Measurements from ENCODE around the gene POLR1D. TPM values are rescaled to one million over a fixed set of nuclear protein-coding genes. Genes with fewer than 3 reads are reported as not detected.
A peak's percentile ranks its signal among the peaks of the same experiment; 100 is the strongest.

Gene POLR1D
- polyA plus RNA-seq, 1 donor (not counting 4 experiments of a cell fraction or from before 2014, with no cell fraction given), result 235 TPM

DNA sequence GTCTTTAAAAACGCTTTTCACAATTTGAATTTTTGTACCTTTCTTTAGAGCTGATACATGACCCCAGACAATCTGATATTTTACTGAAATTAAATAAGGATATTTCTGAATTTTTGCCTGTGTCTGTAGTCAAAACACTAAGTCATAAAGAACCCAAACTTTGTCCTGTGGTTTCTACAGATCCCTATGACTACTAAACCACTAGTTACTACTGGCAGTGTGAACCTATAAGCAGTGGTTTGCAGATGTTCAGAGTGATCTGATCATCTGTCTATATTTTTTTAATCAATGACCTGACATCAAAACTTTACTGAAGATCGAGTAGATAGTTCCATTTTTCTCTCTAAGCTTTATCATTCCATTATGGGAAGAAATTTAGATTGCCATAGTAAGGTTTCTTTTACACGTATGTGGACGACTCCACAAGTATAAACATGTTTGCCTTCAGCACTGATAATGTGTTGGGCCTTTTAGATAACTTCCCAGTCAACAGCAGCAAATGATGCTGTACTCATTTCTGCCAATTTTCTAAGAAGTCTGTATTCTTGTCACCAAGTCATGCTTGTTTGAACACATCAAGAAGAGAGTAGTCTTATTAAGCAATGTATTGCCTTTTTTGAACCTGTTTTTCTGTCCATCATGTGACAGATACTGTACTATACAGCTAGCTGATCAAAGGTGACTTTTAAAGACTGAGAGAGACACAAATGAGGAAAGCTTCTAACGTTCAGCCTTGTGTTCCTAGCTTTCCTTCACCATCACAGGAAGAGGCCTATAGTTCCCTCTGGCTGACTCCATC lies 21.8 kb downstream of the POLR1D start:
- no peak overlapping the region for H2AFZ ChIP-seq (ENCODE audit: control insufficient read depth, low read length)
- DNase-seq (ENCODE audit: low read depth, low spot score) (no peak), FAIRE-seq (peak; percentile 74)
- no peaks in the 10 kb centered on the region for H4K20me1 ChIP-seq (ENCODE audit: control insufficient read depth, extremely low read depth, insufficient read depth, low read length)
- peaks cover 0 to 2% of the 10 kb centered on the region in 2 experiments for H3K36me3 ChIP-seq (ENCODE audit: control insufficient read depth in 2 of 2, extremely low read depth in 1 of 2, insufficient read depth in 2 of 2, low read length in 2 of 2)
- peaks cover 31% of the 10 kb centered on the region for H3K79me2 ChIP-seq (ENCODE audit: control insufficient read depth, insufficient read depth, low read length)
- peak overlapping the region; percentile 67 for H3K4me2 ChIP-seq (ENCODE audit: control insufficient read depth, extremely low read depth, insufficient read depth, low read depth, low read length)
- H3K9ac ChIP-seq (ENCODE audit: control insufficient read depth, extremely low read depth, insufficient read depth, low read length), result peak overlapping the region; percentile 29
- H3K4me1 ChIP-seq (ENCODE audit: control insufficient read depth, extremely low read depth, insufficient read depth, low read length), result peaks cover 44% of the 10 kb centered on the region
- TF ChIP-seq, protein P1, sequence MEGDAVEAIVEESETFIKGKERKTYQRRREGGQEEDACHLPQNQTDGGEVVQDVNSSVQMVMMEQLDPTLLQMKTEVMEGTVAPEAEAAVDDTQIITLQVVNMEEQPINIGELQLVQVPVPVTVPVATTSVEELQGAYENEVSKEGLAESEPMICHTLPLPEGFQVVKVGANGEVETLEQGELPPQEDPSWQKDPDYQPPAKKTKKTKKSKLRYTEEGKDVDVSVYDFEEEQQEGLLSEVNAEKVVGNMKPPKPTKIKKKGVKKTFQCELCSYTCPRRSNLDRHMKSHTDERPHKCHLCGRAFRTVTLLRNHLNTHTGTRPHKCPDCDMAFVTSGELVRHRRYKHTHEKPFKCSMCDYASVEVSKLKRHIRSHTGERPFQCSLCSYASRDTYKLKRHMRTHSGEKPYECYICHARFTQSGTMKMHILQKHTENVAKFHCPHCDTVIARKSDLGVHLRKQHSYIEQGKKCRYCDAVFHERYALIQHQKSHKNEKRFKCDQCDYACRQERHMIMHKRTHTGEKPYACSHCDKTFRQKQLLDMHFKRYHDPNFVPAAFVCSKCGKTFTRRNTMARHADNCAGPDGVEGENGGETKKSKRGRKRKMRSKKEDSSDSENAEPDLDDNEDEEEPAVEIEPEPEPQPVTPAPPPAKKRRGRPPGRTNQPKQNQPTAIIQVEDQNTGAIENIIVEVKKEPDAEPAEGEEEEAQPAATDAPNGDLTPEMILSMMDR (optimal IDR thresholded peaks at IDR 0.05 in 1 of 3, IDR thresholded peaks at IDR 0.05 in 1 of 3, conservative IDR thresholded peaks at IDR 0.05 in 1 of 3; ENCODE audit: extremely low read depth in 1 of 3, insufficient read depth in 2 of 3, low read length in 3 of 3), result no peak
- no peak for TF ChIP-seq EZH2 (IDR thresholded peaks at IDR 0.05; ENCODE audit: low read length)
- H3K27me3 ChIP-seq (ENCODE audit: control insufficient read depth, extremely low read depth, insufficient read depth, low read length), result no peaks in the 10 kb centered on the region
- peak overlapping the region; percentile 66 for H3K27ac ChIP-seq (ENCODE audit: control insufficient read depth, insufficient read depth, low read length)
- dilution Hi-C loops (cut with MboI; ENCODE audit: extremely low pct_ligation_motif_present, low sequenced_read_pairs), result no loop called here
- H3K9me1 ChIP-seq (ENCODE audit: control insufficient read depth, extremely low read depth, insufficient read depth, low read length), result no peaks in the 10 kb centered on the region
- peak overlapping the region in 1 of 3 experiments; percentile 53 for H3K4me3 ChIP-seq (ENCODE audit: control insufficient read depth in 2 of 3, extremely low read depth in 1 of 3, insufficient read depth in 2 of 3, low read depth in 1 of 3, low read length in 3 of 3)
- H3K9me3 ChIP-seq (ENCODE audit: control insufficient read depth, low read depth, low read length), result no peaks in the 10 kb centered on the region

DNA sequence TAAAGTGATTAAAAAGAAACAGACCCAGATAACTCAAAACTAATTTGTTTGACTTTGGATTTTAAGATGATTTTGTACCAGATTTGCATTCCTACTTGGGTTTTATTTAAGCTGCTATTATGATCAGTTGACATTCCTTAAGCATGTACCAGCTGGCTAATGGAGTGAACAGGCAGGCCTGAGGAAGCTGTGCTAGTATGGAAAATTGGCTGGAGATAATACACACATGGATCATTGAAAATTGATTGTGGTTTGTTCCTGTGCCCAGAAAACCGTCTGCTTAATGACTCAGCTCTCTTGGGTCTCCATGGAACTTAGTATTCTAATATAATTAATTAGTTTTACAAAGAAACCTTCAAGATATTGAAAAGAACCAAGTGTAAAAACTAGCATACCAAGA lies 22.6 kb downstream of the POLR1D start:
- Histone ChIP-seq H3K79me2 (ENCODE audit: control insufficient read depth, insufficient read depth, low read length) (peaks cover 26% of the 10 kb centered on the region), H4K20me1 (ENCODE audit: control insufficient read depth, extremely low read depth, insufficient read depth, low read length) (no peaks in the 10 kb centered on the region), H2AFZ (ENCODE audit: control insufficient read depth, low read length) (no peak overlapping the region), H3K36me3 (ENCODE audit: control insufficient read depth in 2 of 2, extremely low read depth in 1 of 2, insufficient read depth in 2 of 2, low read length in 2 of 2) (peaks cover 2 to 5% of the 10 kb centered on the region in 2 experiments), H3K27ac (ENCODE audit: control insufficient read depth, insufficient read depth, low read length) (peak overlapping the region; percentile 66), H3K9me1 (ENCODE audit: control insufficient read depth, extremely low read depth, insufficient read depth, low read length) (no peaks in the 10 kb centered on the region), H3K9ac (ENCODE audit: control insufficient read depth, extremely low read depth, insufficient read depth, low read length) (peak overlapping the region; percentile 29), H3K27me3 (ENCODE audit: control insufficient read depth, extremely low read depth, insufficient read depth, low read length) (no peaks in the 10 kb centered on the region), H3K9me3 (ENCODE audit: control insufficient read depth, low read depth, low read length) (no peaks in the 10 kb centered on the region), H3K4me3 (ENCODE audit: control insufficient read depth in 2 of 3, extremely low read depth in 1 of 3, insufficient read depth in 2 of 3, low read depth in 1 of 3, low read length in 3 of 3) (peak overlapping the region in 2 of 3 experiments; percentile 16 to 53), H3K4me1 (ENCODE audit: control insufficient read depth, extremely low read depth, insufficient read depth, low read length) (peaks cover 40% of the 10 kb centered on the region), H3K4me2 (ENCODE audit: control insufficient read depth, extremely low read depth, insufficient read depth, low read depth, low read length) (peak overlapping the region; percentile 67)
- dilution Hi-C loops (cut with MboI; ENCODE audit: extremely low pct_ligation_motif_present, low sequenced_read_pairs), result no loop called here
- TF ChIP-seq, protein P1 (optimal IDR thresholded peaks at IDR 0.05 in 1 of 3, IDR thresholded peaks at IDR 0.05 in 1 of 3, conservative IDR thresholded peaks at IDR 0.05 in 1 of 3; ENCODE audit: extremely low read depth in 1 of 3, insufficient read depth in 2 of 3, low read length in 3 of 3), result no peak
- TF ChIP-seq EZH2 (IDR thresholded peaks at IDR 0.05; ENCODE audit: low read length), result no peak
- FAIRE-seq (peak; percentile 82), DNase-seq (ENCODE audit: low read depth, low spot score) (no peak)
